OCI-LY7 (cell line): ENCODE data around the gene C15orf61. TPM values are rescaled to one million over a fixed set of nuclear protein-coding genes. Genes with fewer than 3 reads are reported as not detected.

Experiments used
- BruUV-seq: library from RNA; stranded (reverse); fragments of 400-500 nt; replicated peaks from 2 replicates; lab custom pipeline; 2021; lab: Mats Ljungman, UMichigan
- CTCF ChIA-PET: fragments of 300-600 bp; sonication (Branson Sonifier 250); formaldehyde crosslinking; loops from one replicate; lab custom pipeline; 2022; ENCODE audit warnings: antibody characterized with exemption; ENCODE audit not compliant: unreplicated experiment; lab: Charles Lee
- POLR2A ChIA-PET: fragments of 300-600 bp; sonication (Branson Sonifier 250); formaldehyde crosslinking; loops from one replicate; lab custom pipeline; 2022; ENCODE audit warnings: antibody characterized with exemption; lab: Charles Lee
- DNase-seq: peaks from one replicate; pipeline ENCODE4 v3.0.0-alpha.2; 2015; ENCODE audit warnings: low spot score
- H2AFZ ChIP-seq: fragments of 200-600 bp; sonication (generic), shearing (Covaris generic); 2 replicates; pipeline ENCODE4 v1.6.1; 2014; ENCODE audit warnings: mild to moderate bottlenecking, antibody characterized with exemption, low read length, moderate library complexity
- H3K27ac ChIP-seq: fragments of 200-600 bp; sonication (generic); 2 replicates; pipeline ENCODE4 v1.5.1; 2014; ENCODE audit warnings: mixed run types, low read depth, mild to moderate bottlenecking, moderate library complexity, low read length, inconsistent platforms; ENCODE audit not compliant: poor library complexity, severe bottlenecking
- H3K36me3 ChIP-seq: fragments of 200-600 bp; sonication (generic); 2 replicates; pipeline ENCODE4 v1.6.1; 2014; ENCODE audit warnings: mild to moderate bottlenecking, antibody characterized with exemption, low read length, moderate library complexity, mixed read lengths; ENCODE audit not compliant: insufficient read depth
- H3K4me1 ChIP-seq: fragments of 200-600 bp; sonication (generic); 2 replicates; pipeline ENCODE4 v1.5.1; 2014; ENCODE audit warnings: mild to moderate bottlenecking, low read length; ENCODE audit not compliant: insufficient read depth, poor library complexity, severe bottlenecking
- H3K4me2 ChIP-seq: fragments of 200-600 bp; sonication (generic); 2 replicates; pipeline ENCODE4 v1.6.1; 2014; ENCODE audit warnings: mild to moderate bottlenecking, low read length
- H3K4me3 ChIP-seq: fragments of 200-600 bp; sonication (generic); 2 replicates; pipeline ENCODE4 v1.5.1; 2014; ENCODE audit warnings: mild to moderate bottlenecking, low read depth, low read length; ENCODE audit not compliant: poor library complexity, severe bottlenecking
- H3K79me2 ChIP-seq: fragments of 200-600 bp; sonication (generic); 2 replicates; pipeline ENCODE4 v1.6.1; 2016; ENCODE audit warnings: low read depth, mild to moderate bottlenecking, low read length, moderate library complexity, mixed read lengths; ENCODE audit not compliant: insufficient read depth
- H3K9me2 ChIP-seq: fragments of 200-600 bp; sonication (generic); 2 replicates; pipeline ENCODE4 v1.6.1; 2016; ENCODE audit warnings: mild to moderate bottlenecking, low read length, mixed read lengths; ENCODE audit not compliant: insufficient read depth
- H3K9me3 ChIP-seq: fragments of 200-600 bp; sonication (generic); 2 replicates; pipeline ENCODE4 v1.6.1; 2014; ENCODE audit warnings: mild to moderate bottlenecking, mixed run types, low read length, mixed read lengths
- H4K20me1 ChIP-seq: fragments of 200-600 bp; sonication (generic); 2 replicates; pipeline ENCODE4 v1.6.1; 2014; ENCODE audit warnings: mild to moderate bottlenecking, antibody characterized with exemption, low read length, moderate library complexity, mixed read lengths; ENCODE audit not compliant: insufficient read depth
- EZH2phosphoT487 ChIP-seq: fragments of 200-600 bp; sonication (generic); IDR thresholded peaks from 2 replicates; pipeline ENCODE4 v1.6.1; 2018; ENCODE audit warnings: low read depth, borderline replicate concordance, mild to moderate bottlenecking, mixed run types, antibody characterized with exemption, low read length, moderate library complexity, mixed read lengths
- intact Hi-C: fragments of 100-400 bp; cut with micrococcal nuclease; formaldehyde crosslinking; loops from one replicate; pipeline ENCODE4 v1.10.0; 2022; ENCODE audit not compliant: unreplicated experiment
- total RNA-seq, 2 experiments: library from RNA; depleted of rRNA in 1 of 2; stranded (reverse); fragments of >200 nt in 1 of 2; shearing (Covaris generic) in 1 of 2; gene quantifications; 2 replicates each; pipeline ENCODE4 v1.2.3, GENCODE V29; 2014 to 2022
- TF ChIP-seq, protein P1 (sequence below): fragments of 200-600 bp; sonication (generic); conservative IDR thresholded peaks from 2 replicates; pipeline ENCODE4 v1.5.1; 2014; ENCODE audit warnings: mild to moderate bottlenecking, antibody characterized with exemption, low read length, moderate library complexity, mixed read lengths

The C15orf61 gene
- total RNA-seq, 2 experiments from 2014 or later, result 9.3 to 13.3 TPM

DNA sequence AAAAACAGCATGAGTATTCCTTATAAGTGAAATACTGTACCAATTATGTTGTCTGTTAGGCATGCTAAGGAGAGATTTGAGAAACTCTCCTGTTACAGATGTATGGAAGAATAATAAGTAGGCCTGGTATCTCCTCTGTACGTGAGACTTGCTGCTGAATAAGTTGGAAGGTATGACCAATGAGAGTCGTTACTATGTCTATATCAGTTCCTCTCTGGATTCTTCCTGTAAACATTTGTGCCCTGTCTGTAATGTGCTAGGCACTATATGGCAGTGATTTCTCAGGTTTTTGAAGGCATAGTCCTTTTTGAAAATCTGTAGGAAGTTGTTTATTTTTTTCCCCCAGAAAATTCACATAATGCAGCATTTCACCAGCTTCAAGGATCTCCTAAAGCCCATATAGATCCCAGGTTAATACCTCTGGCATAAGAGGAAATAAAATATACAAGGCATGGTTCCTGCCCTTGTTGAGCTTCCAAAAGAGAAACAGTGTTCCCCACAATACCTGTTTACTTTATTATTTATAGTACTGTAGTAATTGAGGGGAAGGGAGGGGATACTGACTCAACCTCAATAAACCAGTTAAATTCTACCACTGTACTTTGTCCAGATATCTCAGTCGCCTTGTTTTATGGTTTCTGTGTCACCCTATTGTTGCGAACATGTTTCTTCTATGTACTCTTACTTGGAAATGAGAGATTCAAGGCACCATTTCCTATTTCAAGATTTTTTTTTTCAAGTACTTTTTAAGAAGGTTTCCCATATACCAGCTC is 50.1 kb downstream of the C15orf61 start:
- Histone ChIP-seq H3K4me3 (no peak overlapping the region), H3K9me2 (no peaks in the 10 kb centered on the region), H3K4me2 (no peak overlapping the region), H3K79me2 (no peaks in the 10 kb centered on the region), H3K36me3 (peaks cover 20% of the 10 kb centered on the region), H3K9me3 (no peaks in the 10 kb centered on the region), H2AFZ (no peak overlapping the region), H4K20me1 (no peaks in the 10 kb centered on the region), H3K4me1 (peaks cover 7% of the 10 kb centered on the region), H3K27ac (no peak overlapping the region)
- no peak for DNase-seq
- TF ChIP-seq, protein P1, sequence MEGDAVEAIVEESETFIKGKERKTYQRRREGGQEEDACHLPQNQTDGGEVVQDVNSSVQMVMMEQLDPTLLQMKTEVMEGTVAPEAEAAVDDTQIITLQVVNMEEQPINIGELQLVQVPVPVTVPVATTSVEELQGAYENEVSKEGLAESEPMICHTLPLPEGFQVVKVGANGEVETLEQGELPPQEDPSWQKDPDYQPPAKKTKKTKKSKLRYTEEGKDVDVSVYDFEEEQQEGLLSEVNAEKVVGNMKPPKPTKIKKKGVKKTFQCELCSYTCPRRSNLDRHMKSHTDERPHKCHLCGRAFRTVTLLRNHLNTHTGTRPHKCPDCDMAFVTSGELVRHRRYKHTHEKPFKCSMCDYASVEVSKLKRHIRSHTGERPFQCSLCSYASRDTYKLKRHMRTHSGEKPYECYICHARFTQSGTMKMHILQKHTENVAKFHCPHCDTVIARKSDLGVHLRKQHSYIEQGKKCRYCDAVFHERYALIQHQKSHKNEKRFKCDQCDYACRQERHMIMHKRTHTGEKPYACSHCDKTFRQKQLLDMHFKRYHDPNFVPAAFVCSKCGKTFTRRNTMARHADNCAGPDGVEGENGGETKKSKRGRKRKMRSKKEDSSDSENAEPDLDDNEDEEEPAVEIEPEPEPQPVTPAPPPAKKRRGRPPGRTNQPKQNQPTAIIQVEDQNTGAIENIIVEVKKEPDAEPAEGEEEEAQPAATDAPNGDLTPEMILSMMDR, result no peak
- no peak for TF ChIP-seq EZH2phosphoT487
- intact Hi-C loops, result no loop called here
- ChIA-PET CTCF (no interaction called here), POLR2A (interaction anchor here (1.4 to 1.9 kb wide), 2 partner anchors 10 to 11 kb away, joined by 3 to 5 read pairs; no protein-coding TSS in a partner anchor)
- BruUV-seq, result no TSS peak

GRCh38 chr15:67571648-67572415 is 50.9 kb downstream of the C15orf61 start:
- Histone ChIP-seq H3K36me3 (peaks cover 19% of the 10 kb centered on the region), H3K4me1 (peaks cover 7% of the 10 kb centered on the region), H2AFZ (no peak overlapping the region), H3K79me2 (no peaks in the 10 kb centered on the region), H3K4me3 (no peak overlapping the region), H3K27ac (no peak overlapping the region), H4K20me1 (no peaks in the 10 kb centered on the region), H3K9me2 (no peaks in the 10 kb centered on the region), H3K9me3 (no peaks in the 10 kb centered on the region), H3K4me2 (no peak overlapping the region)
- ChIA-PET CTCF (no interaction called here), POLR2A (interaction anchor here (0.6 kb wide), 1 partner anchor 738 kb away, joined by 3 read pairs; no protein-coding TSS in a partner anchor)
- DNase-seq, result no peak
- TF ChIP-seq EZH2phosphoT487, result no peak
- intact Hi-C loops, result no loop called here
- no TSS peak for BruUV-seq

- H3K9me3 ChIP-seq, result no peaks in the 10 kb centered on the region
- peaks cover 14% of the 10 kb centered on the region for H3K36me3 ChIP-seq
- H3K4me1 ChIP-seq, result peaks cover 7% of the 10 kb centered on the region
- intact Hi-C loops, result no loop called here
- no peaks in the 10 kb centered on the region for H3K9me2 ChIP-seq
- H4K20me1 ChIP-seq, result no peaks in the 10 kb centered on the region
- ChIA-PET POLR2A (no interaction called here), CTCF (no interaction called here)
- no TSS peak for BruUV-seq
- H3K27ac ChIP-seq, result no peak overlapping the region
- H3K4me2 ChIP-seq, result no peak overlapping the region
- H3K79me2 ChIP-seq, result no peaks in the 10 kb centered on the region
- H2AFZ ChIP-seq, result no peak overlapping the region
- no peak for DNase-seq
- H3K4me3 ChIP-seq, result no peak overlapping the region
- TF ChIP-seq, protein P1, result no peak
- TF ChIP-seq EZH2phosphoT487, result no peak
Measured at GRCh38 chr15:67573194-67573593, 52.3 kb downstream of the C15orf61 start.
